HG03469 (cell line): ENCODE results near the gene LARGE2.

Experiments used
- ATAC-seq: cut with Tn5 transposase; IDR thresholded peaks from one replicate; pipeline ENCODE4 v1.9.1; 2021; ENCODE audit warnings: mild to moderate bottlenecking, moderate library complexity, moderate number of reproducible peaks; ENCODE audit not compliant: unreplicated experiment

The LARGE2 gene

DNA sequence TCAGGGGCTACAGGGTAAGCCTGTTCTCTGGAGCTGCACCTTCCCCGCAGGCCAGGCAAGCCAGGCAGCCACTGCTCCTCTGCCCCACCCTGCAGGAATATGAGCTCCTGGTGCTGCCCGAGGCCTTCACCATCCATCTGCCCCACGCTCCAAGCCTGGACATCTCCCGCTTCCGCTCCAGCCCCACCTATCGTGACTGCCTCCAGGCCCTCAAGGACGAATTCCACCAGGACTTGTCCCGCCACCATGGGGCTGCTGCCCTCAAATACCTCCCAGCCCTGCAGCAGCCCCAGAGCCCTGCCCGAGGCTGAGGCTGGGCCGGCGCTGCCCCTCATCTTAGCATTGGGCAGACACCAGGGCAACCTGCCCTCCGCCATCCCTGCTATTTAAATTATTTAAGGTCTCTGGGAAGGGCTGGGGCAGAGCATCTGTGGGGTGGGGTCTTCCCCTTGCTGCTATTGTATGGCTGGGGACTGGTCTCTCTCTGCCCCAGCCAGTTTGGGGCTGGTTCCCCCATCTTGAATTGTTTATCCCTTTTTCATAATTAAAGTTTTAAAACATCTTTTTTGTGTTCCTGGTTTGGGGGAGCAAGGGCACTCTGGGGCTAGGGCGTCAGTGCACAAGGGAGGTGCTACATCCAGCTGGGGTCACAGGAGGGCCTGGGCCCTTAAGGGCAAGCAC, 6.2 kb downstream of the LARGE2 start:
- ATAC-seq = no peak

DNA sequence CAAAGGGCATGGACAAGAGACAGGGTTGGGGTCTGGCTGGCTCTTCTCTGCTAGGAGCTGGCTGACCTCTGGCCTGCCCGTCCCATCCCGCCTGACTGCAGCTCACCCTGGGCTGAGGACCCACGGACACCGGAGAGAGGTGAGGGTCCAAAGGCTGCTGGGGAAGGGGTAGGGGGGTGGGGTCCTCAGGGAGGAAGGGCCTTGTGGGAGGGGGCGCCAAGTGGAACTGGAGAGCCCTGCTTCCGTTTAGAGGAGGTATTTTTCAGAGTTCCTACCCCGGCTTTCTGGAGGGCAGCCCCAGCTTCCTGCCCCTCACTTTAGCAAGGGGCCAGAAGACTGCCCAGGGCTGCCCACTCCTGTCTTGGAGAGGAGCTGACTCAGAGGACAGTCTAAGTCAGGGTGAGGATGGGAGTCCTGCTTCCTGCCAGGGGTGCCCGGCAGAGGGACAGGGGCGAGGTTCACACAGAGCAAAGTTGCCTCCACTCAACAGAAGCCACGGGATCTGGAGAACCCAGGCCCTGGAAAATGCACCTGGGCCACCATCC, 7.1 kb downstream of the LARGE2 start:
- peak; percentile 3 for ATAC-seq

DNA sequence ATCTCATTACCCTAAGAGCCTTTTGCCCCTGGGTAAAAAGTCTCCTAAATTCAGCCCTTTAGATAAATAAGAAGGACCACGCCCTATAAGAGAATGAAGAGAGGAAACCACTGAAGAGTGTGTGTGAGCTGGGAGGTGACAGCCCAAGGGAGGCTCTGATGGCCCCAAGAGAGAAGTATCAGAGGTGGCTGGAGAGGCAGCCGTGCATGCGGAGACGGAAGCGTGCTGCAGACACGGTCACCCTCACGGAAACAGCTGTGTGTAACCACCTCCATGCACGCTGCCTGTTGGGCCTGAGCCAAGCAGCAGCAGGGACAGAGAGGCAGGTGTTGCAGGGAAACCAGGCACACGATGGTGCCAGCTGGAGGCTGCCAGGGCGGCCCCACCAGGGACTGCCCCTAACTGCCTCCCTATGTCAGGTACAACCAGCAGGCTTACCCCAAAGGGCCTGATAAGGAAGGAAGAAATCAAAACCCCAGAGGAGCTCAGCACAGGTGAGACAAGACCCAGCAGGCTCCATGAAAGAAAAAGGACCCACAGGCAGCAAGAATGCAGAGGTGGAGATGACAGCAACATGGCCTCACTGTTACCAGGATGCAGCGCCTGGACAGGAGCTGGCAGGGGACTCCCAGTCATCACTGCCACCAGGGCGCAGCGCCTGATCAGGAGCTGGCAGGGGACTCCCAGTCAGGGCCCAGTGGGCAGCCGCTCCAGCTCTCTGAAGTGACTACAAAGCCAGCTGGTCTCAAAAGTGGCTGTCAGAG, 7.8 kb downstream of the LARGE2 start:
- peak; percentile 89 for ATAC-seq

DNA sequence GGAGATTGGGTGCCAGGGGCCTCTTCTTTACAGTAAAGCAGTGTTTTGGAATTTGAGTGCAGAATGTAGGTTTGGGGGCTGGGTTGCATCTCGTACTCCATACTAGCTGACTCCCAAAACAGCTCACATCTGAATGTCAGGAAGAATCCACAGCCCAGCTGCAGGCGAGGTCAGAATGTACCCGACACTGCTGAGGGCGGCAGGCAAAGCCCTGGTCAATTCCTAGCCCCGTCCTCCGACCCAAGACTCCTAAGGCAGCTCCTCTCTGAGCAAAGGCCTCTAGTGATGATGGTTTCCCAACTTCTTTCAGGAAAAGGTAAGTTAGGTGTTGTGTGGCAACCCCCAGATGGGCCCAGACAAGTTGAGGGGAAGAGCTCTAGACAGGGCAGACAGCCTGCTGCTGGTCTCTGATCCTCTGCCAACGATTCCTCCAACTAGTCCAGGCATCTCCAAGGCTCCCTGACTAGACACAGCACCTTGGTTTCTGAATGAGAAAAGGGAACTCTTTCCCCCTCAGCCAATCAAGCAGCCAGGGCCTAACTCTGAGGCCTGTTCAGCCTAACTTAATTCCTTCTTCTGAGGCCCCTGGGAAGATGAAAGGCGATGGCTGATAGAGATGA, 8.6 kb downstream of the LARGE2 start:
- ATAC-seq = no peak

DNA sequence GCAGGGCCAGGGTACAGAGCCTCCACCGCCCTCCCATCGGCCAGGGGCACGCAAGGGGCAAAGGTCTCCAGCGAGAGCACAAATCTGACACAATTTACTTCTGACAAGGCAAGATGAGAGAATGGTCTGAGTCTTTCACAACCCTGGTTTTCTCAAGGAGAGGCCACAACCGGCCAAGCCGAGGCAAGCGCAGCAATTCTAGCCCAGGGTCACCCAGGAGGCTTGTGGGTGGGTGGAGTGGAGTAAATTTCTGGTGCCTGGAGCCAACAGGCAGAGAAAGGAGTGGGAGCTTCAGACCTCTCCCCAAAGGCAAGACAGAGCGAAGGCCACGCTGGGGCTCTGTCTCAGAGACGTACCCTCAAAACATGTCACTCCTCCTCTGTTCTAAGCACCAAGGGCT, 9.3 kb downstream of the LARGE2 start:
- ATAC-seq = no peak

DNA sequence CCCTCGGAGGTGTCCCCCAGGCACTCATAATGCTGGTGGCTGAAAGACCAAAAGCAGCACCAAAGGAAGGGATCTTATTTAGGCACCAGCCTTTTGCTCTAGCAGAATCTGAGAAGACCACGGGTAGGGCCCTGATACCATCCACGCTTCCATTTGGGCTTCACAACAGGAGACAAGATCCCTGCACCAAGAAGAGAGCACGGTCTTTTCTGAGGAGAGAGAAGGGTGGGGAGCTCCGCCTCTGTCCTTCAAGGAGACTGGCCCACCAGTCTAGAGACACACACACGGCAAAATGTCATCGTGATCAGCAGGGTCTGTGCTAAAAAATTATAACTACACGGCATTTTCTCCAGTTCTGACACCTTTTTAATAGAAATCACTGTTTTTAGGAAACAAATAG, 9.8 kb downstream of the LARGE2 start:
- ATAC-seq = no peak

DNA sequence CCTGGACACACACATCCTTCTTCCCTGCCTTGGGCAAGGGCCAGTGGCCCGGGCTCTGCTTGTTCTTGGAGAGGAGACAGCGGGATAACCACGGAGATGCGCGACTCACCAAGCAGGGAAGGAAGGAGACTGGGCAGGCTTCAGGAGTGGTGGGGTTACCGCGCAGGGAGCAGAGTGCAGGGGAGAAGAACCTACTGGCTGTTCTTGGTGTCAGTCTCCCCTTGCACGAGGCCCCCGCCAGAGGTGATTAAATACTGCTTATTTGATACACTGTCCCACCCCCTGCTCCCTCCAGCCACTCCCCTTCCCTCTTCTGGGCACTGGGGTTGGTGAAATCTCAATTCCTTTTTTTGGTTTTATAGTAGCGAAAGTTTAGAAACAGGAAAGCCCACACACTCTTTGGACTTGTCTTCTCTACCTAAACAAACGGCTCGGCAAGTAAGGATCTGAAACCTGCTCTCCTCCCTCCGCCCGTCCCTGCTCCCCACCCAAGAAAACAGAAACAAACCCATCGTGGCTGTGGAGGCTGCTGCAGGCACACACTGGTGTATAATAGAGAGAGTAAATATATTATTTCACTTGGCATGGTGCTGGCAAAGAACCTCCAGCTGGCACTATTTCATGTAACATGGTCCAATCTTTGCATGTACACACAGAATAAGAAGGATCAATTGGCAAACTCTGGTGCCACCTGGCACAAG, 10.8 kb downstream of the LARGE2 start:
- ATAC-seq = no peak

DNA sequence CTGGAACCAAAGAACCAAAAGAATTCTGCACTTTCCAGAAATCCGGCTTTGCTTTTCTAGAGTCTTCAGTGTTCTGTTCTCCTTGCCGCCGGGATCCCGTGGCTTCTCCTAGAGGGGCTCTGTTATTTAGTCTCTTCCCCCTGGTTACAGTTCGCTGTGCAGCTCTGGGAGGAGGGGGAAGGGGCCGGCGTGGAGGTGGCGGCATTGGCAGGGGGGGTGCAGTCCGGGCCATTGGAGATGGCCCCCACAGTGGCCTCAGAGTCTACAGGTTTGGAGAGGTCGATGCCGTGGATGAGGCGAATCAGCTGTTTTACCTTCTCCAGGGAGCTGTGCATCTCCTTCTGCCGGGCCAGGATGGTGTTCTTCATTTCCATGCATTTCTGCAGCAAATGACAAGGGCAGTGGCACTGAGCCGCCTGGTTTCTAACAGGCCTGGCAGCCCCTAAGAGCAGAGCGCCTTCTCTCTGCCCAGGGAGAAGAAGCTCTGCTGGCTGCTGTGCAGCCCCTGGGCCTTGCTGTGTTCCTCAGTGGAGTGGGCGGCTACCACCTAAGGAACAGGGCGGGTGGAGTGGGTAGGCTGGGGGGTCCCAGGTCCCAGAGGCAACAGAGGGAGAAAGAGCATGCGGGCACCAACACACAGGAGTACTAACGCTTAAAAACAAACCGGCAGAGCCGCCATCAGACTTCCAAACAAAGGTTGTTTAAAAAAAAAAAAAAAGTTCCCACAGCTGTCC, 11.6 kb downstream of the LARGE2 start:
- ATAC-seq = no peak

DNA sequence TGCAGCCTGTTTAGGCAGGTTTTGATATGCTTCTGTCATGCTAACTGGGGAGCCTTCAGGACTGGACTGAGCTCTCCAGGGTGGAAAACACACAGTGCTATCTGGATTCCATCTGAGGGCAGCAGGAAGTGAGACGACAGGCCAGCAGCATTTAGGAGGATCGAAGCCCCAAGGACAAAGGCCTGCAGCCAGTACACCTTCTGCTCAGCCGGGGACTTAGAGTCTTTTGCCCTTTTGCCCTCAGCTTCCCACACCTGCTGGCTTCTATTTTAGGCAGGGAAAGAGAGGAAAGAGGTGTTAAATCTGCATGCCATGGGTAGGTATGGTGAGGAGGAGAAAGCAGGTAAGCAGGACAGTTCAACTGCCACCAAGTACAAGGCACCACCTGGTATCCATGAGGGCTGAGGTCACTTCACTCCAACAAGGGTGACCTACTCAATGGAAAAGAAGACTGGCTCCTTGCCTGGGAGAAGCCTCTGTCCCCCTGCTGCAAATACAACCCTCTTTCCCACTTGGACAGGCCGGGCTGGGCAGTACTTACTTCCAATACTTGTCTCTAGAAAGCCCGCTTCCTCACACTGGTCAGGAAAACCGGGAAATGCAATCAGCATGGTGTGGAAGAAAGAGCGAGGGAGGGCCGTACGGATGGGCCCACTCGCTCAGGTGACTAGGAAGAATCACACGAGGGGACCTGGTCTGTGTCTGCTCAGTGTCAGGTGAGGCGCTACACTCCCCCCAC, 12.3 kb downstream of the LARGE2 start:
- no peak for ATAC-seq

DNA sequence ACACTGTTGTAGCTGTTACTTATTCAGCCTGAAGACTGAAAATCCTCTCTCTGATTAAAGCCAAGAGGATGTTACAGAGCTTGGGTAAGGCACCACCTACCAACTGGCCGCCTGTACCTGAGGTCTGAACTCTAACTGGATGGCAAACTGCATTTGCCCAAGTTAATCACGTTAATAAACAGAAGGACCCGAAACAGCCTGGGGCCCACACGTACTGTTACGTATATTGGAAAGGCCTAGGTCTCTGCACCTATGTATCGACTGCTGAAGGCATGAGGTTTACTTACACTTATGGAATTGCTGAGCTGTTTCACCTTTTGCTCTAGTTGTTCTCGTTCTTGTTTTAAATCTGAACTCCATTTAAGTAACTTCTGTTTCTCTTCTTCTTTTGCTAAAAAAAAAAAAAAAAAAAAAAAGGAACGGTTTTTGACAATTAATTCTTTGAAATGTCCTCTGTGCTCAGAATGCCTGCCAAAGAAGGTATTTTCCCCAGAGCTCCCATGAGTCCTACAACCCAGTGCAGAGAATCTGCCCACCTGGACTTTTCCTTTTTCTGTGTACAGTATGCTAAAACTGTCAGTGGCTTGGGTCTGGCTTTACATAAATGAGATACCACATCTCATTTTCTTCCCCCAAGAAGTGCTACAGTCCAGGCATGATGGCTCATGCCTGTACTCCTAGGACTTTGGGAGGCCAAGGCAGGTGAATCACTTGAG, 13.1 kb downstream of the LARGE2 start:
- no peak for ATAC-seq

DNA sequence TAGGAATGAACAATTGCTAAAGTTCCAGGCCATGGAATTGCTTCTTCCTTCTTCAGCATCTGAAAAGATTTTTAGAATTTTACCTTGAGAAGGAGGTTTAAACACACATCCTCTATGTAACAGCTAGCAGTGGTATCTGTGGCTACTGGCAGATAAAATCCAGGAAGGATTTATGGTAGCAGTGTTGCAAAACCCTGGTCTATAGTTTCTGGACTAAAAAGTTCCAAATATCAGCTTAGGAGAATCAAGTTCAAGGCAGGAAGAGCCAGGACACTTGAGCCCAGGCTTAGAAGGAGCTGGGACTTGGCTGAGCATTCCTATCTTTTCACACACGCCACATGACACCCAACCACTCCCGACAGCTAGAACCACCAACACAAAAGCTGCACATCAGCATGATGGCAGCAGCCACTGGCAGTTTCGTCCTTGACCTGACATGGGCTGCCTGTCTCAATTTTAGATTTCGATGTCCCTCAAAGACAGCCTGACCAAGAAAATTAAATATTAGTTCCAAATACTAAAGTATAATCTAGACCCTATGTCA, 14.1 kb downstream of the LARGE2 start:
- ATAC-seq = no peak

DNA sequence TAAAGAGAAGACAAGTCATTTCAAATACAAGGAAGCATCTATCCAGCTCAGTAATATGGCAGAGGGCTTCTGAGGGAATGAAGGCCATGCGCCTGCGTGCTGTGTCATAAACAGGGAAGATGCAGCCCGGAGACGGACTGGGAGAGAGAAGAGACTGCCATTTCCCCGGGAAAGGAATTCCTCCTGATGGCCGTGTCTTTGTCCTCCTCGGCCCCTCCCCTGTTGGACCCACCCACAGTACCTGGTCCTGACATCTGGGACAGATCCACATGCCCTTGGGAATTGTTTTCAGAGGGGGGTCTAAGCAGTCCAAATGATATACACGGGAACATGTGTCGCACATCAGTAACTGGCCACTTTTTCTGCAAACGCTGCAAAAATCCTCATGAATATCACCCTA, 15.5 kb downstream of the LARGE2 start:
- no peak for ATAC-seq

DNA sequence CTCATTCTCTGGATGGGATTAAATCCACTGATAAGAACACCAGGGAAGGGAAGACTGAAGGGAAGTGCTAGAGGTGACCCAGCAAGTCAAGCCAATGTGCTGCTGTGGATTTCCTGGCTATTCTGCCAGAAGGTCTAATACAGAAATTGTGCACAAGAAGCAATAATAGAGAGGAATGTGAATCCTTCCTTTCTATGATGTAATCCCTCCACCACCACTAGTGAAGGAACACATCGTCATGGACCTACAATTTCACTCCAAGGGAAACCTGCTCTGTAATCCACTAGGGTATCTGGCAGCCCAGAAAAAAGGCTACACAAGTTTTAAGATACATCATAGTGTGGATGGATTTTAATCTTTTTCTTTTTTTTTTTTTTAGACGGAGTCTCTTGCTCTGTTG, 17.4 kb downstream of the LARGE2 start:
- ATAC-seq = no peak

DNA sequence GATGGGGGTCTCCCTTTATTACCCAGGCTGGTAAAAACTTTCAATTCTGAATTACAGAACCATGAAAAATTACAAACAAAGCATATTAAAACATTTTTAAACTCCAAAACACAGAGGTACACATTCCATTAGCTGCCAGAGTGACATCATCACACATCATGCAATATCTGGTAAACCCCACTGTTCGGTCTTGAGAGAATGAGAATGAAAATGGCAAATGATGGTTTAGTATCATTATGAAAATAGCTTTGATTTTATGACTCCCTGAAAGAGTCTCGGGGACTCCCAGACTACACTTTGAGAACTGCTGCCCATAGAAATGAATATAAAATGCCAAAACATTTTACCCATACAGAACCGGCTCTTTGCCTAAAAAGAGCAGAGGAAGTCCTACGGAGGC, 18.8 kb downstream of the LARGE2 start:
- no peak for ATAC-seq

DNA sequence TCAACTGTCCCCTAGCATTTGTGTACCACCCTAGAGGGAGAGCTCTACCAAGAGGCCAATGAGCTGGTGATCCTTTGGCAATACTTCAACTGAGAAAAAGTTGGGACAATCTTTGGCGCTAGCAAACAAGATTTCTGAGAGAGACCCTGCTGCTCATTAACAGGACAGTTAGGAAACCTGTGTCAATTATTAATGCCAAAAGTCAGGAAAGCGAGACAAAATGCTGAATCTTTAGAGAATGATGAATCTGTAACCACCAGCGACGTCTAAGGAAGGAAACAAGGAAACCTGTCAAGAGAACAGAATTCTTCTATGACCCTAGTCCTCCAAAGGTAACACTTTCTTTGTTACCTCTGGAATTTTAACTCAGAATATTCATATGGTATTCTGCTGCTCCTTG, 19.9 kb downstream of the LARGE2 start:
- ATAC-seq = no peak

DNA sequence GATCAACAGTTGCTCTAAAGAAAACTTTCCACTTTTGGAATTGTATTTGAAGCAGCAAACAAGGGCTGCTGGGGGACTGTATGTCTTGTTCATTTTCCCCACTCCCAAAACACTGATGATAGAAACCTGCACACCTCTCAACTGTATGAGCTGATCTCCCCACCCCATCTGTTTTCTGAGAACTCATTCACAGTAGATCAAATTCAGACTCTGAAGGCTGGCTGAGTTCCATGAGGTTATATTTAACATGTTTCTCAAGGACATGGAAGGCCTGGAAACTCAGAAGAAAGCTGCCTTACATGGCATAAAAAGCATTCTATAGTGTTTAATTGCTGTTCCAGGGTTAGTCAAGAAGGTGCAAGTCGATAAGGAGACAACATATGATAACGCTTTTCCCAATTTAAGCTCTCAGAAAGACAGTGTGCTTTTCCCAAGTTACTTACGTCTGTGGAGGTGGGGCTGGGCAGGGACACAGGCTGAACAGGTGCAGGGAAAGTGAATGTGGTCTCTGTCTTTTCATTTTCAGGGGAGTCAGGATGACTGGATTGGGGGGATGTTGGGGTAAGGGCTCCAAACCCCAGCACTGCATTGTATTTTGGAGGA, 23.0 kb downstream of the LARGE2 start:
- no peak for ATAC-seq

DNA sequence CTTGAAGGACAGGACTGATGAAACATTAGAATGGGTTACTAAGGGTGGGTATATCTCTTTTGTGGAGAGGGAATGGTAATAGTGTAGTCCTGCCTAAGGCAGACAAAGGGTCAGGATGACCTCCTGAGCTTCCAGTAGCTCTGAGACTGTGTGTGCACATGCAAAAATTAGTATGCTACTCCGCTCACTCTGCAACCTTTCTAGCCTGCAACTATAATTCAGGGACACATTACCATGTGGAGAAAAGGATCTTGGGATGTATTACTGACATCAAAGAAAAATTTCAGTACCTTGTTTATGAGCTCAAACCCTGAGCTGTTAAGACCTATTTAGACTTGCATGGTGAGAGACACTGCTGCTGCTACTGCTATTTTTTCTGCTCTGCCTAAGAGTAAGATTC, 25.4 kb downstream of the LARGE2 start:
- ATAC-seq = no peak

DNA sequence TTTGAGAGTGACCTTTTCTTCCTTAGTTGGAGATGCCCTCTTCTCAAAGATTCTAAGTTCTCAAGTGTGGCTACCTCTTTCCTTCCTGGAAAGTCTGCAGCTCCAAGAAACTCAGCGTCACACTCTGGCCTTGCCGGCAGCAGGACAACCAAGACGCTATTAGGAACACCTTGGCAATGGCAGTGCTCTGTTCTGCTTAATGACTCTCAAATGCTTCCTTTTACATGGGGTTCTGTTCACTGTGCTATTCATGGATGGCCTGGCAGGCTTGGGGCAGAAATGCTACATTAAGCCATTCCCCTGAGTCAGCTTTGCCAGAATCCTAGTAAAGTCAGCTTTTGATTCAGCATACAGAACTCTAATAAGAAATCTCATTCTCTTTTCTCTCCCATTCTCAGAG, 25.9 kb downstream of the LARGE2 start:
- ATAC-seq = no peak

DNA sequence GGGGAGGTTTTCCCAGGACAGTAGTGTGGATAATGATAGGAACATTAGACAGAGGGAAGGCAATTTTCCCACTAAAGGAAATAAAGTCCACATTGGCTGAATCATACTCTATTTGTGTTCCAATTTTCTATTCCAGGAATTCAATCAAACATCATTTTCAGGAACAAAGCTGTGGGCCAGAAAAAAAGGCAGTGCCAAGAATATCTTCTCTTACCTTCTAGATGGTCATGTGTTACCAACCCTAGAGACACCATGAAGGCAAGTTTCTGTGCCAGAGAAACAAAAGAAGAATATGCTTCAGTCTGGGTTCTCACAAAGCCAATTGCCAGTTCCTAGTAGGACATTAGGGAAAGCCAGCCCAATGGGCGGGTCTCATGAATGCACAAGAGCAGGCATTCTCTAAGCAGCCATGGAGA, 27.5 kb downstream of the LARGE2 start:
- no peak for ATAC-seq
